Astrocyte (in vitro differentiated cells and primary cell): ENCODE measurements around the gene HOXD1. TPM values are rescaled to one million over a fixed set of nuclear protein-coding genes. Genes with fewer than 3 reads are reported as not detected.

Experiments used
- DNase-seq: peaks from one replicate; pipeline ENCODE4 v3.0.0-alpha.2; 2010; ENCODE audit warnings: low read depth
- FAIRE-seq: peaks from 2 replicates; lab custom pipeline; 2011; peaks lifted over from hg19 to GRCh38; lab: Jason Lieb, UNC
- H2AFZ ChIP-seq: 2 replicates; pipeline ENCODE4 v1.6.0; 2012; ENCODE audit warnings: low read depth, low read length, inconsistent platforms
- H3K27ac ChIP-seq: 2 replicates; pipeline ENCODE4 v1.5.1; 2011; ENCODE audit warnings: low read depth, low read length, inconsistent platforms
- H3K27me3 ChIP-seq: 2 replicates; pipeline ENCODE4 v1.6.0; 2011; ENCODE audit warnings: low read length, inconsistent platforms; ENCODE audit not compliant: insufficient read depth
- H3K36me3 ChIP-seq: 2 replicates; pipeline ENCODE4 v1.5.1; 2011; ENCODE audit warnings: low read length, inconsistent platforms; ENCODE audit not compliant: insufficient read depth
- H3K4me1 ChIP-seq: 2 replicates; pipeline ENCODE4 v1.5.1; 2011; ENCODE audit warnings: low read length, inconsistent platforms; ENCODE audit not compliant: insufficient read depth
- H3K4me2 ChIP-seq: 2 replicates; pipeline ENCODE4 v1.6.0; 2012; ENCODE audit warnings: low read length, inconsistent platforms
- H3K4me3 ChIP-seq: 2 replicates; pipeline ENCODE4 v1.5.1; 2011; ENCODE audit warnings: low read depth, mild to moderate bottlenecking, low read length, inconsistent platforms; ENCODE audit not compliant: insufficient read depth
- H3K79me2 ChIP-seq: 2 replicates; pipeline ENCODE4 v1.6.0; 2012; ENCODE audit warnings: mild to moderate bottlenecking, low read length, inconsistent platforms; ENCODE audit not compliant: insufficient read depth
- H3K9ac ChIP-seq: 2 replicates; pipeline ENCODE4 v1.6.0; 2012; ENCODE audit warnings: mild to moderate bottlenecking, low read length, inconsistent platforms
- H3K9me3 ChIP-seq: 2 replicates; pipeline ENCODE4 v1.5.1; 2012; ENCODE audit warnings: low read depth, mild to moderate bottlenecking, low read length, inconsistent platforms; ENCODE audit not compliant: insufficient read depth
- H4K20me1 ChIP-seq: 2 replicates; pipeline ENCODE4 v1.6.0; 2012; ENCODE audit warnings: low read length, inconsistent platforms; ENCODE audit not compliant: insufficient read depth
- H3K27ac Mint-ChIP-seq: one replicate; pipeline ENCODE4 v1.8.0; 2021; ENCODE audit warnings: mild to moderate bottlenecking, mixed read lengths; ENCODE audit not compliant: unreplicated experiment
- H3K27me3 Mint-ChIP-seq: one replicate; pipeline ENCODE4 v1.8.0; 2021; ENCODE audit warnings: low read depth, mixed read lengths; ENCODE audit not compliant: unreplicated experiment
- H3K36me3 Mint-ChIP-seq: one replicate; pipeline ENCODE4 v1.8.0; 2021; ENCODE audit warnings: low read depth, mixed read lengths; ENCODE audit not compliant: unreplicated experiment
- H3K4me1 Mint-ChIP-seq: one replicate; pipeline ENCODE4 v1.8.0; 2021; ENCODE audit warnings: low read depth, mixed read lengths; ENCODE audit not compliant: unreplicated experiment
- H3K4me3 Mint-ChIP-seq: one replicate; pipeline ENCODE4 v1.8.0; 2021; ENCODE audit warnings: mild to moderate bottlenecking, moderate library complexity, mixed read lengths; ENCODE audit not compliant: unreplicated experiment
- H3K9me3 Mint-ChIP-seq: one replicate; pipeline ENCODE4 v1.8.0; 2021; ENCODE audit warnings: mild to moderate bottlenecking, mixed read lengths; ENCODE audit not compliant: unreplicated experiment
- EZH2 ChIP-seq: IDR thresholded peaks from 2 replicates; pipeline ENCODE4 v1.6.1; 2012; ENCODE audit warnings: mild to moderate bottlenecking, low read length, inconsistent platforms; ENCODE audit not compliant: insufficient read depth
- total RNA-seq: library from RNA; stranded (reverse); gene quantifications from 2 replicates; pipeline ENCODE4 v1.2.1, GENCODE V29; 2021
- TF ChIP-seq, protein P1 (sequence below): IDR thresholded peaks from 2 replicates; pipeline ENCODE4 v1.5.1; 2011; ENCODE audit warnings: low read depth, mild to moderate bottlenecking, inconsistent platforms, low read length, moderate library complexity; ENCODE audit not compliant: insufficient read depth

The HOXD1 gene
- total RNA-seq, 1 donor from 2014 or later: not detected

DNA sequence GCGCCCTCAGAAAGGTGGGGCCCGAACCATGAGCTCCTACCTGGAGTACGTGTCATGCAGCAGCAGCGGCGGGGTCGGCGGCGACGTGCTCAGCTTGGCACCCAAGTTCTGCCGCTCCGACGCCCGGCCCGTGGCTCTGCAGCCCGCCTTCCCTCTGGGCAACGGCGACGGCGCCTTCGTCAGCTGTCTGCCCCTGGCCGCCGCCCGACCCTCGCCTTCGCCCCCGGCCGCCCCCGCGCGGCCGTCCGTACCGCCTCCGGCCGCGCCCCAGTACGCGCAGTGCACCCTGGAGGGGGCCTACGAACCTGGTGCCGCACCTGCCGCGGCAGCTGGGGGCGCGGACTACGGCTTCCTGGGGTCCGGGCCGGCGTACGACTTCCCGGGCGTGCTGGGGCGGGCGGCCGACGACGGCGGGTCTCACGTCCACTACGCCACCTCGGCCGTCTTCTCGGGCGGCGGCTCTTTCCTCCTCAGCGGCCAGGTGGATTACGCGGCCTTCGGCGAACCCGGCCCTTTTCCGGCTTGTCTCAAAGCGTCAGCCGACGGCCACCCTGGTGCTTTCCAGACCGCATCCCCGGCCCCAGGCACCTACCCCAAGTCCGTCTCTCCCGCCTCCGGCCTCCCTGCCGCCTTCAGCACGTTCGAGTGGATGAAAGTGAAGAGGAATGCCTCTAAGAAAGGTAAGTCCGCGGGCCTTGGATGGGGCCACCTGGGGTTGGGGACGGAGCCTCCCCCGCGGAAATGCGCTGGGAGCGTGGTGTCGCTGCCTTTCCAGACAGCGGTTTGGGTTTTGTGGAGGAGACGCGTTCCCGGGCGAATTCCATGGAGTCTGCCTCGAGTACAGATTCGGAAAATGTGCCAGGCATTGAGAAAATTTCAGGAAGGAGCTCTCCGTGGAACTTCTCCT, 559 bp downstream of the HOXD1 start:
- H3K27me3 Mint-ChIP-seq: peaks cover 78% of the 10 kb centered on the region
- H3K27ac Mint-ChIP-seq: no peak overlapping the region
- H3K27me3 ChIP-seq: peaks cover 68% of the 10 kb centered on the region
- no peaks in the 10 kb centered on the region for H3K4me1 Mint-ChIP-seq
- peak overlapping the region; percentile 58 for H3K4me3 ChIP-seq
- peaks cover 6% of the 10 kb centered on the region for H3K9me3 Mint-ChIP-seq
- H3K79me2 ChIP-seq: no peaks in the 10 kb centered on the region
- peak overlapping the region; percentile 86 for H3K4me2 ChIP-seq
- H3K4me1 ChIP-seq: peaks cover 12% of the 10 kb centered on the region
- TF ChIP-seq, protein P1, sequence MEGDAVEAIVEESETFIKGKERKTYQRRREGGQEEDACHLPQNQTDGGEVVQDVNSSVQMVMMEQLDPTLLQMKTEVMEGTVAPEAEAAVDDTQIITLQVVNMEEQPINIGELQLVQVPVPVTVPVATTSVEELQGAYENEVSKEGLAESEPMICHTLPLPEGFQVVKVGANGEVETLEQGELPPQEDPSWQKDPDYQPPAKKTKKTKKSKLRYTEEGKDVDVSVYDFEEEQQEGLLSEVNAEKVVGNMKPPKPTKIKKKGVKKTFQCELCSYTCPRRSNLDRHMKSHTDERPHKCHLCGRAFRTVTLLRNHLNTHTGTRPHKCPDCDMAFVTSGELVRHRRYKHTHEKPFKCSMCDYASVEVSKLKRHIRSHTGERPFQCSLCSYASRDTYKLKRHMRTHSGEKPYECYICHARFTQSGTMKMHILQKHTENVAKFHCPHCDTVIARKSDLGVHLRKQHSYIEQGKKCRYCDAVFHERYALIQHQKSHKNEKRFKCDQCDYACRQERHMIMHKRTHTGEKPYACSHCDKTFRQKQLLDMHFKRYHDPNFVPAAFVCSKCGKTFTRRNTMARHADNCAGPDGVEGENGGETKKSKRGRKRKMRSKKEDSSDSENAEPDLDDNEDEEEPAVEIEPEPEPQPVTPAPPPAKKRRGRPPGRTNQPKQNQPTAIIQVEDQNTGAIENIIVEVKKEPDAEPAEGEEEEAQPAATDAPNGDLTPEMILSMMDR: no peak
- TF ChIP-seq EZH2: peak; percentile 94
- H3K36me3 Mint-ChIP-seq: no peaks in the 10 kb centered on the region
- peak overlapping the region; percentile 20 for H3K4me3 Mint-ChIP-seq
- peak overlapping the region; percentile 78 for H2AFZ ChIP-seq
- peak overlapping the region; percentile 48 for H3K9ac ChIP-seq
- FAIRE-seq: no peak
- H3K9me3 ChIP-seq: no peaks in the 10 kb centered on the region
- no peaks in the 10 kb centered on the region for H4K20me1 ChIP-seq
- no peak for DNase-seq
- no peak overlapping the region for H3K27ac ChIP-seq
- H3K36me3 ChIP-seq: no peaks in the 10 kb centered on the region

DNA sequence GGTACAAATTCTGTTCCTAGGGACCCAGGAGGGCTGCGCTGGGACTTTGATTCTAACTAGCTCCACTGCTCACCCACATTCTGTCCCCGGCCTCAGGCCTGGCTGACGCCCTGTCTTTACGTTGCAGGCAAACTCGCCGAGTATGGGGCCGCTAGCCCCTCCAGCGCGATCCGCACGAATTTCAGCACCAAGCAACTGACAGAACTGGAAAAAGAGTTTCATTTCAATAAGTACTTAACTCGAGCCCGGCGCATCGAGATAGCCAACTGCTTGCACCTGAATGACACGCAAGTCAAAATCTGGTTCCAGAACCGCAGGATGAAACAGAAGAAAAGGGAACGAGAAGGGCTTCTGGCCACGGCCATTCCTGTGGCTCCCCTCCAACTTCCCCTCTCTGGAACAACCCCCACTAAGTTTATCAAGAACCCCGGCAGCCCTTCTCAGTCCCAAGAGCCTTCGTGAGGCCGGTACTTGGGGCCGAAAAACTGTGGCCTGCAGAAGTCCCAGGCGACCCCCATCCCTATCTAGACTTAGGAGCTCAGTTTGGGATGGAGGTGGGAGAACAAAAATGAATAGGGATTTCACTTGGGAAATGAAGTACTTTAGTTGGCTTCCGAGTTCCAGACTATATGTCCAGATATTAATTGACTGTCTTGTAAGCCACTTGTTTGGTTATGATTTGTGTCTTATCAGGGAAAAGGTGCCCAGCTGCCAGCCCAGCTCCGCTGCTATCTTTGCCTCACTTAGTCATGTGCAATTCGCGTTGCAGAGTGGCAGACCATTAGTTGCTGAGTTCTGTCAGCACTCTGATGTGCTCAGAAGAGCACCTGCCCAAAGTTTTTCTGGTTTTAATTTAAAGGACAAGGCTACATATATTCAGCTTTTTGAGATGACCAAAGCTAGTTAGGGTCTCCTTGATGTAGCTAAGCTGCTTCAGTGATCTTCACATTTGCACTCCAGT, 1.5 kb downstream of the HOXD1 start:
- H3K4me1 ChIP-seq: peaks cover 12% of the 10 kb centered on the region
- no peak overlapping the region for H3K27ac ChIP-seq
- no peak overlapping the region for H2AFZ ChIP-seq
- no peak overlapping the region for H3K9ac ChIP-seq
- Mint-ChIP-seq H3K9me3 (peaks cover 6% of the 10 kb centered on the region), H3K4me1 (no peaks in the 10 kb centered on the region), H3K36me3 (no peaks in the 10 kb centered on the region), H3K27ac (no peak overlapping the region), H3K27me3 (peaks cover 74% of the 10 kb centered on the region), H3K4me3 (no peak overlapping the region)
- H3K9me3 ChIP-seq: no peaks in the 10 kb centered on the region
- H3K27me3 ChIP-seq: peaks cover 68% of the 10 kb centered on the region
- peak overlapping the region; percentile 86 for H3K4me2 ChIP-seq
- H3K36me3 ChIP-seq: no peaks in the 10 kb centered on the region
- no peak for DNase-seq
- no peaks in the 10 kb centered on the region for H4K20me1 ChIP-seq
- TF ChIP-seq, protein P1: no peak
- TF ChIP-seq EZH2: peak; percentile 15
- no peaks in the 10 kb centered on the region for H3K79me2 ChIP-seq
- no peak overlapping the region for H3K4me3 ChIP-seq
- FAIRE-seq: no peak
